ENCODE results near the gene TACR1.

DNA sequence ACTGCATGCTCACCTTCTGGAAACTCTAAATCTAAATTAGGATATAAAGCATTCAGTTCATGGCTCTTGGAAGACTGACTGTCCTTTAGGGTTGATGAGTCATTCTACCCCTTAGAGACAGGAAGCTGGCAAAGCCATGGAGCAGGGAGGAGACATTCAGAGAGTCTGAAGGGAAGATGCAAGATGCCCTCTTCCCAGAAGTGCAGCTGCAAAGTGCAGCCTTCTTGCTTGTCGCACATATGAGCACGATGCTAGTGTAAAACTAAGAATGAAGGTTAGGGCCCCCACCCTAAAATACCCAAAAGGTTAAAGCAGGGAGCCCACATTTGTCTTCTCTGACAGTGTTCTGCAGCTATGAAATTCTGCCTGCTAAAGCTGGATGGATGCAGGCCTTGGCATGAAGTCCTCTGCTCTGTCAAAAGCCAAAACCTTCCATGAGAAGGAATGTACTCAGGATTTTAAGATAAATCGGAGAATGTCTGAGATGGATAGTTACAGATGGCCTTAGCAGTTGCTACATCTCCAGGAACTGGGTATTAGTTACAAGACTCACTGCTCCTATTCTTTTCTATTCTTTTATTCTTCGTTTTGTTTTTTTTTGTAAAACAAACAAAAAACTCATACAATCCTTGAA is 151.2 kb downstream of the TACR1 start:
- TF ChIP-seq, protein P1, sequence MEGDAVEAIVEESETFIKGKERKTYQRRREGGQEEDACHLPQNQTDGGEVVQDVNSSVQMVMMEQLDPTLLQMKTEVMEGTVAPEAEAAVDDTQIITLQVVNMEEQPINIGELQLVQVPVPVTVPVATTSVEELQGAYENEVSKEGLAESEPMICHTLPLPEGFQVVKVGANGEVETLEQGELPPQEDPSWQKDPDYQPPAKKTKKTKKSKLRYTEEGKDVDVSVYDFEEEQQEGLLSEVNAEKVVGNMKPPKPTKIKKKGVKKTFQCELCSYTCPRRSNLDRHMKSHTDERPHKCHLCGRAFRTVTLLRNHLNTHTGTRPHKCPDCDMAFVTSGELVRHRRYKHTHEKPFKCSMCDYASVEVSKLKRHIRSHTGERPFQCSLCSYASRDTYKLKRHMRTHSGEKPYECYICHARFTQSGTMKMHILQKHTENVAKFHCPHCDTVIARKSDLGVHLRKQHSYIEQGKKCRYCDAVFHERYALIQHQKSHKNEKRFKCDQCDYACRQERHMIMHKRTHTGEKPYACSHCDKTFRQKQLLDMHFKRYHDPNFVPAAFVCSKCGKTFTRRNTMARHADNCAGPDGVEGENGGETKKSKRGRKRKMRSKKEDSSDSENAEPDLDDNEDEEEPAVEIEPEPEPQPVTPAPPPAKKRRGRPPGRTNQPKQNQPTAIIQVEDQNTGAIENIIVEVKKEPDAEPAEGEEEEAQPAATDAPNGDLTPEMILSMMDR (IDR thresholded peaks at IDR 0.05): no peak
- no peak for TF ChIP-seq POLR2A (IDR thresholded peaks at IDR 0.05)

Data from esophagus squamous epithelium (tissue), 4 donors.